GM18873 (cell line): ENCODE results near the gene BICDL1.
"Not testable (repeated sequence)": the region's sequence is repeated elsewhere in the genome, so short reads cannot be mapped to it uniquely, and the experiment has no call there.

Source experiments
- ATAC-seq: cut with Tn5 transposase; IDR thresholded peaks from one replicate; pipeline ENCODE4 v1.9.1; 2021; ENCODE audit warnings: mild to moderate bottlenecking, moderate library complexity, moderate number of reproducible peaks; ENCODE audit not compliant: unreplicated experiment, low FRiP score

Gene BICDL1, protein sequence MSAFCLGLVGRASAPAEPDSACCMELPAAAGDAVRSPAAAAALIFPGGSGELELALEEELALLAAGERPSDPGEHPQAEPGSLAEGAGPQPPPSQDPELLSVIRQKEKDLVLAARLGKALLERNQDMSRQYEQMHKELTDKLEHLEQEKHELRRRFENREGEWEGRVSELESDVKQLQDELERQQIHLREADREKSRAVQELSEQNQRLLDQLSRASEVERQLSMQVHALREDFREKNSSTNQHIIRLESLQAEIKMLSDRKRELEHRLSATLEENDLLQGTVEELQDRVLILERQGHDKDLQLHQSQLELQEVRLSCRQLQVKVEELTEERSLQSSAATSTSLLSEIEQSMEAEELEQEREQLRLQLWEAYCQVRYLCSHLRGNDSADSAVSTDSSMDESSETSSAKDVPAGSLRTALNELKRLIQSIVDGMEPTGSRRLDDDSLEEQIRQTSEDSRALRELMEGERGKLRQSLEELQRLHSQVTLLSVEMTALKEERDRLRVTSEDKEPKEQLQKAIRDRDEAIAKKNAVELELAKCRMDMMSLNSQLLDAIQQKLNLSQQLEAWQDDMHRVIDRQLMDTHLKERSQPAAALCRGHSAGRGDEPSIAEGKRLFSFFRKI

DNA sequence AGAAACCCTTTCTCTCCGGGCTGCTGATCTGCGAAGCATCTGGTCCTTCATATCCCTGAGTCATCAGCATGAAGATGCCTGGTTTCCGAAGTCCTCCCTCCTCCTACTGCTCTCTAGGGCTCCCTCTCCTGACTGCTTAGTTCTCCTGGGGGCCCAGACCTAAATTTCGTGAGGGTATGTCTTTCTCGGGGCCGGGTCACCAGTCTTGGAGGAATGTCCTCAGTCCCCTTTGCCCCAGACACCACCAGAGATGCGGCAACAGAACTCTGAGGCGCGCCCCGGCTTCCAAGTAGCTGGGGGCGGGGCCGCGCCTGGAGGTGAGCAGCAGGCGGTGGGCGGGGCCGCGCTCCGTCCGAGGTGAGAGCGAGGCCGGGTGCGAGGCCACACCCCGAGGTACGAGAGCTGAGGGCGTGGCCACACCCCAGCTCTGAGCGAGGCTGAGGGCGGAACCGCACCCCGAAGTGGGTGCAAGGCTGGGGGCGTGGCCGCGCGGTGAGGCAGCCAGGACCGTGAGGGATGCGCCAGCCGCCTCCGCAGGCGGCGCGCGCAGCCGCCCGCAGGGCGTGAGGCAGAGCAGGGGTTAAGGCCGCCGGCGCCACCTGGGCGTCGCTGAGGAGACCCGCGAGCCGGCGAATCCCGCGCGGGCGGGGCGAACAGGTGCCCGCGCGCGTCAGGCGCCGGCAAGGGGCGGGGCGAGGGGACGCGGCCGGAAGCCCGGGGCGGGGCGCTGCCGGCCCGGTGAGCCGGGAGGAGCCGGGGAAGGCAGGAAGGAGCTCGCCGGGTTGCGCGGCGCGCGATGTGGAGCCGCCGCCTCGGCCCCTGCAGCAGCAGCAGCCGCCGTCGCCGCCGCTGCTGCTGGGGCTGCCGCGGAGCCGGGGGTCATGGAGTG lies at the start of gene BICDL1:
TSS of gene BICDL1 (plus strand) at position 765 of the 889 bp plus-strand sequence. CDS start 633 bp downstream, outside the sequence.
- ATAC-seq, result peak; percentile 73

DNA sequence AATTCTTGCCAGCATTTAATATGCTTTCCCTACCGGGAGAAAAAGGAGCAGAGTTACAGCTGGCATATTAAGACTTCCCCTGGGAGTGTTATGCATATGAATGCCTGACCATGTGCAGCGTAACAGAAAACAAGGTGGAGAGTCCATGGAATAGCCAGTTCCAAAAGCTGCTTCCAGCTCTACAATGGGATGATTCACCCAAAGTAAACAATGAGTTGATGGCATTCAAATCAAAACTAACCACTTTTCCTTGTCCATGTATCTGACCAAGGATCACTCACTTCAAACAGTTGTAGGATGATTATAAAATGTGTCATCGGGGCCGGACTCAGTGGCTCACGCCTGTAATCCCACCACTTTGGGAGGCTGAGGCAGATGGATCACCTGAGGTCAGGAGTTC lies 48.1 kb upstream of the BICDL1 start:
- ATAC-seq, result no peak

DNA sequence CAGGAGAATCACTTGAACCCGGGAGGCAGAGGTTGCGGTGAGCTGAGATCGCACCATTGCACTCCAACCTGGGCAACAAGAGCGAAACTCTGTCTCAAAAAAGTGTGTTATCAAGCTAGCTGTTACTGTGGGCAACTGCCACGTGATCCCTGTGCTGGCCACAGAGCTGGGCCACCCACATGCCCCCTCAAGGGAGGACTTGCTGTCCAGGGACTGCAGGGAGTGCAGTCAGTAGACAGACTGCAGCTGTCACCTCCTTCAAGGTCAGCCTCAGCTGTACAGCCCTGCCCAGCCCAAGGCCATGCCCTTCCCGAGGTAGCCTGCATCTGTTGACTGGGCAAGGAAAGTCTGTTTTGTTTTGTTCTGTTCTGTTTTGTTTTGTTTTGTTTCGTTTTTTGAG lies 46.6 kb upstream of the BICDL1 start:
- ATAC-seq, result no peak

DNA sequence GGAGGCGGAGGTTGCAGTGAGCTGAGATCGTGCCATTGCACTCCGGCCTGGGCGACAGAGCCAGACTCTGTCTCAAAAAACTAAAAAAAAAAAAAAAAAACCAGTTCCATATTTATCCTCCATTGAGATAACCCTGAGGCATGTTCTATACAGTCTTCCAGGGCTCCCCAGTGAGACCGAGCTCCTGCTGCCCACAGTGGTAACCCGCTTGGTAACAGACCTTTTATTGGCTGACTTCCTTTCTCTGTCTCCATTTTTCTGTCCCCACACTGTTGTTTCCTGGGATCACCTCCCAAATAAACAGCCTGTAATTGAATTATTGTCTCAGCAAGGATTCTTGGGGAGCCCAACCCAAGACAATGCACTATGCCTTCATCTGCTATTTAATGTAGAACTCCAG lies 42.8 kb upstream of the BICDL1 start:
- no peak for ATAC-seq

DNA sequence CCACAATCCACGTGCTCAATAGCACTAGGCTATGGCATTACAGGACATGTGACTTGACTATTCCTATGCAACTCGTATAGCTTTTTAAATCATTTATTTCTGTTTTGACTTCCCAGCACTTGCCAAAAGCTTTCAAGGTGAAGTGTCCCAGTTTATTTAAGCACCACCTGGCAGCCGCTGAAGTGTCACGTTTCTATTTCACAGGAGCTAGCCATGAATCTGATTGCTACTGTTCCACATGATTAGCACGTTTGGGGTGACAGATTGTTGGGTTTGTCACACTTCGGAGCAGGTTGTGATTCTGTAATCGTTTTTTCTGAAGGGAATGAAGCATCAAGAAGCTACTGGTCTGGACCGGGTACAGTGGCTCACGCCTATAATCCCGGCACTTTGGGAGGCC lies 39.9 kb upstream of the BICDL1 start:
- ATAC-seq, result no peak

DNA sequence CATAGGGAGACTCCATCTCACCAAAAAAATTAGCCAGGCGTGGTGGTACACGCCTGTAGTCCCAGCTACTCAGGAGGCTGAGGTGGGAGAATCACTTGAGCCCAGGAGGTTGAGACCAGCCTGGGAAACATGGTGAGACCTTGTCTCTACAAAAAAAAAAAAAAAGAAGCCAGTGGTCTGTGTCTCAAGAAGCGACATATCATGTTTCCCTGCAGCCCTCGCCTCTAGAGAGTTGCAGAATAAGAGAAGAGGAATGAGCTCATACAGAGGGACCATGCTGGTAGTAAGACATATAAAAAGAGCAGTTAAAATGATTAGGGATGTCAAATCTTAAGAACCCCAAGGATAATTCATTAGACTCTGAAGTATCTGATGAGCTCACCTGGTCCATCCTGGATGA lies 39.4 kb upstream of the BICDL1 start:
- no peak for ATAC-seq

DNA sequence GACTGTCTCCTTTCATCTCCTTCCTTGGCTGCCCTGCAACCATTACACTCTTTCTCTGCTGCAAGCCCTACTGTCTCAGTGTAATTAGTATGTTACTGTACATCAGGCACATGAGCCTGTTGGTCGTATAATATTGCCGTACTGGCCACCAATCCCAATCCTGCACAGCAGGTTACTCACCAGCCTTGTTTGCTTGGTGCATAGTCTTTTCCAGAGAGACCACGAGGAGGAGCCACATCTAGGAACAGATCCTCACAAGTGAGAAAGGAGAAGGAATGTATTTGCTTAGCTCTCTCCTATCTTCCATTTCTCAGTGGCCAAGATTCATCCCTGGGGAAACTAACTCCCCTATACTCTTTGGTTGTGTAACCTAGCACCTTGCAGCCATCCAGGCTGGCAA lies 33.0 kb upstream of the BICDL1 start:
- ATAC-seq, result no peak

DNA sequence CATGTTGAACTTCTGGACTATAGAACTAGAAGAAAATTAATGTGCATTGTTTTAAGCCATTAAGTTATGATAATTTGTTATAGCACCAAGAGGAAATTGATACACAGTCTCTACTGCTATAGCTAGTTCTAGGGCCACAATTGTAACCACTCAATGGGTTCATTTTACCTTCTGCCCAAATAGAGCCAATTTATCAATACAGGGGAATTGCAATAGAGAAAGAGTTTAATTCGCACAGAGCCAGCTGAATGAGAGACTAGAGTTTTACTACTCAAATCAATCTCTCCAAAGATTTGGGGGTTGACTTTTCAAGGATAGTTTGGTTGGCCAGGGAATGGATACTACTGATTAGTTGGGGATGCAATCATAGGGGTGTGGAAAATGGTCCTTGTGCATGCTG lies 31.9 kb upstream of the BICDL1 start:
- no peak for ATAC-seq

DNA sequence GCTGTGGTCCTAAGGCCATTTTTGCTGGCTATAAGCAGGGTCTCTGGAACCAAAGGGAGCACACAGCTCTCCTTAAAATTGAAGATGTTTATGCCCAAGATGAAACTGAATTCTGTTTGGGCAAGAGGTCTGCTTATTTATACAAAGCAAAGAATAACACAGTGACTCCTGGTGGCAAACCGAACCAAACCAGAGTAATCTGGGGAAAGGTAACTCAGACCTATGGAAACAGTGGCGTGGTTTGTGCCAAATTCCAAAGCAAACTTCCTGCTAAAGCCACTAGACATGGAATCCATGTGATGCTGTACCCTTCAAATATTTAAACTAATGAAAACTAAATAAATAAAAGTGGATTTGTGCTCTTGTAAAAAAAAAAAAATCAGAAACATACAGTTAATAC lies 29.6 kb upstream of the BICDL1 start:
- no peak for ATAC-seq

DNA sequence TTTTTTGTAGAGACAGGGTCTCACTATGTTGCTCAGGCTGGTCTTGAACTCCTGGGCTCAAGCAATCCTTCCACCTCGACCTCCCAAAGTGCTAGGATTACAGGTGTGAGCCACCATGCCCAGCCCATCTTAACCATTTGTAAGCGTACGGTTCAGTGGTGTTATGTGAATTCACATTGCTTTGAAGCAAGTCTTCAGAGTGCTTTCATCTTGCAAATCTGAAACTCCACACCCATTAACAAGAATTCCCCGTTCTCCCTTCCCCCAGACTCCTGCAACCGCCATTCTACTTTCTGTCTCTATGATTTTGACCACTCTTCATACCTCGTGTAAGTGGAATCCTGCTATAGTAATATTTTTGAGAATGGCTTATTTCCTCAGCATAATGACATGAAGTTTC lies 24.9 kb upstream of the BICDL1 start:
- no peak for ATAC-seq

DNA sequence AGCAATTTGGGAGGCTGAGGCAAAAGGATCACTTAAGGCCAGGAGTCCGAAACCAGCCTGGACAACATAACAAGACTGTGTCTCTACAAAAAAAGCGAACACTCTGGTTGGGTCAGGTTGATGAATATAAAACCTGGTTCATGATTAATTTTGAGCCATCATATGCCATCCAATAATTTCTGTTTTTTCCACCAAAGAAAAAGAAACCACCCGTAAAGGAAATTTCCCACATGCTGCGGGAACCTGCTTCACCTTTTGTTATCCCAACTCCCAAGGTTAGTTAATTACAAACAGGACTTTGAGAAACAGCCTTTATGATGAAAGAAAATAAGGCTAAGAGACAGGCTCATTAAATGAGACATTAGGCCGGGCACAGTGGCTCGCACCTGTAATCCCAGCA lies 24.1 kb upstream of the BICDL1 start:
- no peak for ATAC-seq

DNA sequence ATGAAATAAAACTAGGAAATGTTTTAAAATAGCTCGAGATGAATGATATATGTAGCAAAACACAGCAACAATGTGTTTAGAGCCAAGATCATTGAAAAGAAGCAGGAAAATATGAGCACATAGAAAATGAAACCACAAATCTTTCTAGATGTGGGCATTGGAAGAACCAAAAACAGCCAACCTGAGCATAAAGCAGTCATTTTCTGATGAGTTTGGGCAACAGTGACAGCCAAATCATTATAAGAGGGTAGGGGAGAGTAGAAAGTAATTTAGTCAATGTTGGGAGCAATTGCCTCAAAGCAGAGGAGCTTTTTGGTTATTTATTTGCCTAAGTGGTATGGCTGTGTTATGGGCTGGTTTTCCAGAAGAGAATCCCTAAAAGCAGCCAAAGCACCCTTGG lies 8.8 kb upstream of the BICDL1 start:
- no peak for ATAC-seq

DNA sequence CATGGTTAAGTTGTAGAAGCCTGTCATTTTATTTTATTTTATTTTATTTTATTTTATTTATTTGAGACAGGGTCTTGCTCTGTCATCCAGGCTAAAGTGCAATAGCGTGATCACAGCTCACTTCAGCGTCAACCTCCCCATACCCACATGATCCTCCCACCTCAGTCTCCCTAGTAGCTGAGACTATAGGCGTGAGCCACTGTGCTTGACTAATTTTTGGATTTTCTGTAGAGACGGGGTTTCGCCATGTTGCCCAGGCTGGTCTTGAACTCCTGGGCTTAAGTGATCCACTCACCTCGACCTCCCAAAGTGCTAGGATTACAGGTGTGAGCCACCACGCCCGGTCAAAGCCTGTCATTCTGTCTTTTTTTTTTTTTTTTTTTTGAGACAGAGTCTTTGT lies 8.3 kb upstream of the BICDL1 start:
- not testable (repeated sequence) for ATAC-seq

DNA sequence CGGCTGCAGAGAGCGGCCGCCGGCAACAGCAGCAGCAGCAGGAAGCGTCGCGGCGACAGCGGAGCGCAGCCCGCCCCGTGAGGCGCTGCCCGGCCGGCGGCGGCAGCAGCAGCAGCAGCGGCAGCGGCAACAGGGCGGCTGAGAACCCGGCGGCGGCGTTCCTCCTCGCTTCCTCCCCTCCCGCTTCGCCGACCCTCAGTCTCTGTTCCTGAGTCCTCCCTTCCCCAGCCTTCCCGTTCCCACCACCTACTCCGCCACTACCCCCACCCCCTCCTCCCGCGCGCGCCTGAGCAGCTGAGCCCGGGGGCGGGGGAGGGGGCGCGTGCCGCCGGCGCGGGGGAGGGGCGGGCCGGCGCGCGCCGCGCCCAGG lies 310 bp downstream of the BICDL1 start:
- no peak for ATAC-seq

DNA sequence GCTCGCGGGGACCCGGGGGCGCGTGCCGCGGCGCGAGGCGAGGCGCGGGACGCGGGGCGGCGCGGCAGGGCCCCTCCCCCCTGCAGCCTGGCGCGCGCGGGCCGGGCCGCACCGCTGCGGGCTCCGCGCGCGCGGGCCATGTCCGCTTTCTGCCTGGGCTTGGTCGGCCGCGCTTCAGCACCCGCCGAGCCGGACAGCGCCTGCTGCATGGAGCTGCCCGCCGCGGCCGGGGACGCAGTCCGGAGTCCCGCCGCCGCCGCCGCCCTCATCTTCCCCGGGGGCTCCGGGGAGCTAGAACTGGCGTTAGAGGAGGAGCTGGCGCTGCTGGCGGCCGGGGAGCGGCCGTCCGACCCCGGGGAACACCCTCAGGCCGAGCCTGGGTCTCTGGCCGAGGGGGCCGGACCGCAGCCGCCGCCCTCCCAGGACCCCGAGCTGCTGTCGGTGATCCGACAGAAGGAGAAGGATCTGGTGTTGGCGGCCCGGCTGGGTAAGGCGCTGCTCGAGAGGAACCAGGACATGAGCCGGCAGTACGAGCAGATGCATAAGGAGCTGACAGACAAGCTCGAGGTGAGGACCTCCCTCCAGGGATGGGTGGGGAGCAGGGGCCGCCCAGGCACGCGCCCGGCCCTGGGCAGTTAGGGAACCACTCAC lies 820 bp downstream of the BICDL1 start:
- no peak for ATAC-seq

DNA sequence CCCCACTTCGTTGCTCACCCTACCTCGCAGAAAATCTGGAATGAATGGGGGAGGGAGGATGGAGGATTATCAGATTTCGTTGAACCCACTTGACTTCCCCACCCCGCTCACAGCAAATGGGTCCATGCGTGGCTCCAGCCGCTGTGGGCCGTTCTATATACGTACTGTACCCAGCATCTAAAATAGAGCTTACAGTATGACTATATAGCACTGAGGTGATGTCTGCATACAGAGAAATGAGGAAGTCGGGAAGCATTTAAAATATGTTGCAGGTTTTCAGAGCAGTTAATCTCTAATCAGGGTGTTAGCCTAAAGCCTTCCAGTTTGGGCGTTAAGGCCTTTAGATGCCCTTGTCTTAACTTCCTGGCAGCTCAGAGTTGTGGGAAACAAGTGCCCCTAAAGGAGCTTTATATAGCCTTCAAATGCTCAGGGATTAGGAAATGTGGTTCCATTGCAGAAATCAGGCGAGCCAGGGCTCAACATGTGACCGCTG lies 1.4 kb downstream of the BICDL1 start:
- no peak for ATAC-seq

DNA sequence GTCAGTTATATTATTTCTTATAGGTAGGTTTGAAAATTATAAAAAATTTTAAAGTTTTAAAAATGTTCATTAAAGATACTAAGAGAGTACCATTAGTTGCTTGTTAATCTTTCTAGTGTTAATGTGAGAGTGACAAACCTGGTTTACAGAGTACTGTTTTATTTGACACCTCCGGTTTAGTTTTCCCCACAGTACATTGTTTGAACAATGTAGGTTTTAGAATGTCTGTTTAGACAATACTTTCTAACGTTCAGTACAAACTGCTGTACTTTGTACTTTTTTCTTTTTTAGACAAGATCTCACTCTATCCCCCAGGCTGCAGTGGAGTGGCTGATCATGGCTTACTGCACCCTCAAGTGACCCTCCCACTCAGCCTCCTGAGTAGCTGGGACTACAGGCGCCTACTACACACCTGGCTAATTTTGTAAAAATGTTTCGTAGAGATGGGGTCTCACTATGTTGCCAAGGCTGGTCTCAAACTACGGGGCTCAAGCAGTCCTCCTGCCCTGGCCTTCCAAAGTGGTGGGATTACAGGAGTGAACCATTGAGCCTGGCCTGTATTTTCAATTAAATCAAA lies 3.2 kb downstream of the BICDL1 start:
- ATAC-seq, result no peak

DNA sequence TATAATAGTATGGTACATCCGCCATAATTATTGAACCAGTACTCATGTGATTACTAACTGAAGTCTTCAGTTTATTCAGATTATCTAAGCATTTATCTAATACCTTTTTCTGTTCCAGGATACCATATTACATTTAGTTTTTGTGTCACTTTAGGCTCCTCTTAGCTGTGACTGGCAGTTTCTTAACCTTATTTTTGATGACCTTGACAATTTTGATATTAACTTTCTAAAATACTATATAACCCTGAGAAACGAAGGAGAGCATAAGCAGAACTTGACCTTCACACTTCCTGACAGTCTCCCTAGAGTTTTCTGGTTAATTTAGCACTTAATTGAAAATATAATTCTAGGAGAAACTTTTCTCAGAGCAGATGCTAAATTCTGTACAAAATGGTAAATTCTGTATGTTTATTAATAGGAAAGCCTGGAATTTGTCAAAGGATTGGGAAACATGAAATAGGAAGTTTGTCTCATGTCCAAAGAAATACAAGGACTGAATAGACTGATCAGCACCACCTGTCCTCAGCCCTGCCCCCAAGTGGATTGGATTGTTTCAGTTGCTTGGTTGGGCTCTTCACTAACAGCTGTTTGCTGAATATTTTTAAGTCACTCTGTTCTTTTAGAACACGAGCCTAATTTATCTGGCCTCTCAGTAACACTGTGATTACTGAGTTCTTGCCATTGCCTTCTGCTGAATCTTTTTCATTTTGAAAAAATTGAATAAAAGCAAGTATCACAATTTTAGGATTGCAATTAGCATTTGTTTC lies 6.0 kb downstream of the BICDL1 start:
- ATAC-seq, result no peak

DNA sequence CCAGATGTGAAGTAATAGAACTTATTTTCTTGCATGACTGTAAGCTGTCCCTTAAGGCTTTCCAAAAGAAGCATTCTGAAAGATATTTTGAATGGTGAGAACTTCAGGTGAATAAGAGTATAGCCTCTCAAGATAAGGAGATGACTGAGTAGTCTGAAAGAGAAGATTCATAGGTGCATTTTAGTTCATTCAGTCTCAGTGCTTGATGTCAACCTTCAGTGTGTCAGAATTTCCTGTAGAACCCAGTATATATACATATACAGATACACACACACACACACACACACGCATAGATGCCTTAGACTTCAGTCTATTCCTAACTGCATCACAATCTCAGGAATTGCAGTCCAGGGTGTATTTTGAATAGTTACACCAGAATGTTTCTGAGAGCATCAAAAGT lies 7.4 kb downstream of the BICDL1 start:
- no peak for ATAC-seq
